Smooth muscle cell (in vitro differentiated cells): ENCODE measurements around the gene CREB5. TPM values are rescaled to one million over a fixed set of nuclear protein-coding genes. Genes with fewer than 3 reads are reported as not detected.

ENCODE experiments used
- DNase-seq: peaks from one replicate; lab custom pipeline; 2025; ENCODE audit not compliant: unreplicated experiment; lab: John Stamatoyannopoulos, UW
- H2AFZ ChIP-seq: fragments of 200-600 bp; sonication (generic); 2 replicates; pipeline ENCODE4 v1.6.0; 2016; ENCODE audit warnings: antibody characterized with exemption, low read depth, mild to moderate bottlenecking
- H3F3A ChIP-seq: fragments of 200-600 bp; sonication (generic); 2 replicates; pipeline ENCODE4 v1.6.0; 2017; ENCODE audit warnings: antibody characterized with exemption, low read depth
- H3K27ac ChIP-seq: fragments of 200-600 bp; sonication (generic); 2 replicates; pipeline ENCODE4 v1.5.1; 2016; ENCODE audit warnings: low read depth, mild to moderate bottlenecking
- H3K27me3 ChIP-seq: fragments of 200-600 bp; sonication (generic); 2 replicates; pipeline ENCODE4 v1.6.1; 2016; ENCODE audit warnings: low read depth, mild to moderate bottlenecking
- H3K36me3 ChIP-seq: fragments of 200-600 bp; sonication (generic); 2 replicates; pipeline ENCODE4 v1.5.1; 2016; ENCODE audit warnings: low read depth
- H3K4me1 ChIP-seq: fragments of 200-600 bp; sonication (generic); 2 replicates; pipeline ENCODE4 v1.5.1; 2016; ENCODE audit warnings: low read depth
- H3K4me2 ChIP-seq: fragments of 200-600 bp; sonication (generic); 2 replicates; pipeline ENCODE4 v1.6.0; 2016; ENCODE audit warnings: mild to moderate bottlenecking
- H3K4me3 ChIP-seq: fragments of 200-600 bp; sonication (generic); 2 replicates; pipeline ENCODE4 v1.5.1; 2016; ENCODE audit warnings: mild to moderate bottlenecking
- H3K79me2 ChIP-seq: fragments of 200-600 bp; sonication (generic); 2 replicates; pipeline ENCODE4 v1.6.0; 2016; ENCODE audit warnings: low read depth, mild to moderate bottlenecking
- H3K9ac ChIP-seq: fragments of 200-600 bp; sonication (generic); 2 replicates; pipeline ENCODE4 v1.6.0; 2016; ENCODE audit warnings: low read depth
- H3K9me3 ChIP-seq: fragments of 200-600 bp; sonication (generic); replicated peaks from 2 replicates; pipeline ENCODE4 v1.5.1; 2016; ENCODE audit warnings: low read depth
- H4K20me1 ChIP-seq: fragments of 200-600 bp; sonication (generic); 2 replicates; pipeline ENCODE4 v1.6.0; 2016; ENCODE audit warnings: low read depth
- WGBS: methylation state at CpG from one replicate; pipeline ENCODE4 v1.1.7; 2016; ENCODE audit warnings: low lambda C conversion rate; 5-methylcytosine and 5-hydroxymethylcytosine counted together
- polyA plus RNA-seq: library from polyadenylated mRNA; unstranded; fragments of >200 nt; fragmentation: Nextera tagmentation; extraction: Ambion mirVana; gene quantifications from 2 replicates; pipeline ENCODE4 v1.2.1, GENCODE V29; 2016
- total RNA-seq: library from RNA; depleted of rRNA; stranded (reverse); fragments of >200 nt; gene quantifications from 2 replicates; pipeline ENCODE4 v1.2.3, GENCODE V29; 2014
- TF ChIP-seq, protein P1 (sequence below): fragments of 200-600 bp; sonication (generic); IDR thresholded peaks from 2 replicates; pipeline ENCODE4 v1.5.1; 2017; ENCODE audit warnings: borderline replicate concordance, mild to moderate bottlenecking, antibody characterized with exemption; ENCODE audit not compliant: insufficient read depth, poor library complexity, severe bottlenecking

CREB5 gene
- total and polyA plus RNA-seq, 2 experiments from 2014 or later, result 6.2 to 18.2 TPM

DNA sequence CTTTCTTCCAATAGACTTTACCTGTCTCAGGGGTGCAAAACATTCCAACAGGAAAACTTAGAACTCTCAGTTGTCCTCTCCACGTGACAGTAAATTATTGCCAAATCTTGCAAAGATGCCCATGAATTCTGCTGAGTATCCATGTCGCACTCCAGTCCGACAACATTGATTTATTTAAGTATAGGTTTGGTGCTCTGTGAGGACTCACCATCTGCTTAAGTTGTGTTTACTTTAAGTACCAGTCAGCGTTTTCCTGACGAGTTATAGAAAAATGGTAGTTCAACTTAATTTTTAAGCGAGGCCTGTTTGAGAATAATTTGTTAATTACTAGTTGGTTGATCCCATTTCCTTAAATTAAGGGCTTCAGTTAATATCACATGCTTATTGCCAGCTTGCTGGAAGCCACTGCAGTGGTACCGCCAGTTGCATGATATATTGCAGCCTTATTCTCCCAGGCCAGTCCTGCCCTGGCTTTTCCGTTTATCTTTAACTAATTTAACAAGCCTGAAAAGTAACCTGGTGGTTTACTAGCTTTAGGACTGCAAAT is 27.8 kb downstream of the CREB5 start:
- no peak overlapping the region for H3K4me3 ChIP-seq
- TF ChIP-seq, protein P1, sequence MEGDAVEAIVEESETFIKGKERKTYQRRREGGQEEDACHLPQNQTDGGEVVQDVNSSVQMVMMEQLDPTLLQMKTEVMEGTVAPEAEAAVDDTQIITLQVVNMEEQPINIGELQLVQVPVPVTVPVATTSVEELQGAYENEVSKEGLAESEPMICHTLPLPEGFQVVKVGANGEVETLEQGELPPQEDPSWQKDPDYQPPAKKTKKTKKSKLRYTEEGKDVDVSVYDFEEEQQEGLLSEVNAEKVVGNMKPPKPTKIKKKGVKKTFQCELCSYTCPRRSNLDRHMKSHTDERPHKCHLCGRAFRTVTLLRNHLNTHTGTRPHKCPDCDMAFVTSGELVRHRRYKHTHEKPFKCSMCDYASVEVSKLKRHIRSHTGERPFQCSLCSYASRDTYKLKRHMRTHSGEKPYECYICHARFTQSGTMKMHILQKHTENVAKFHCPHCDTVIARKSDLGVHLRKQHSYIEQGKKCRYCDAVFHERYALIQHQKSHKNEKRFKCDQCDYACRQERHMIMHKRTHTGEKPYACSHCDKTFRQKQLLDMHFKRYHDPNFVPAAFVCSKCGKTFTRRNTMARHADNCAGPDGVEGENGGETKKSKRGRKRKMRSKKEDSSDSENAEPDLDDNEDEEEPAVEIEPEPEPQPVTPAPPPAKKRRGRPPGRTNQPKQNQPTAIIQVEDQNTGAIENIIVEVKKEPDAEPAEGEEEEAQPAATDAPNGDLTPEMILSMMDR, result no peak
- 69% methylated on average over 8 of the region's 8 CpGs for WGBS

DNA sequence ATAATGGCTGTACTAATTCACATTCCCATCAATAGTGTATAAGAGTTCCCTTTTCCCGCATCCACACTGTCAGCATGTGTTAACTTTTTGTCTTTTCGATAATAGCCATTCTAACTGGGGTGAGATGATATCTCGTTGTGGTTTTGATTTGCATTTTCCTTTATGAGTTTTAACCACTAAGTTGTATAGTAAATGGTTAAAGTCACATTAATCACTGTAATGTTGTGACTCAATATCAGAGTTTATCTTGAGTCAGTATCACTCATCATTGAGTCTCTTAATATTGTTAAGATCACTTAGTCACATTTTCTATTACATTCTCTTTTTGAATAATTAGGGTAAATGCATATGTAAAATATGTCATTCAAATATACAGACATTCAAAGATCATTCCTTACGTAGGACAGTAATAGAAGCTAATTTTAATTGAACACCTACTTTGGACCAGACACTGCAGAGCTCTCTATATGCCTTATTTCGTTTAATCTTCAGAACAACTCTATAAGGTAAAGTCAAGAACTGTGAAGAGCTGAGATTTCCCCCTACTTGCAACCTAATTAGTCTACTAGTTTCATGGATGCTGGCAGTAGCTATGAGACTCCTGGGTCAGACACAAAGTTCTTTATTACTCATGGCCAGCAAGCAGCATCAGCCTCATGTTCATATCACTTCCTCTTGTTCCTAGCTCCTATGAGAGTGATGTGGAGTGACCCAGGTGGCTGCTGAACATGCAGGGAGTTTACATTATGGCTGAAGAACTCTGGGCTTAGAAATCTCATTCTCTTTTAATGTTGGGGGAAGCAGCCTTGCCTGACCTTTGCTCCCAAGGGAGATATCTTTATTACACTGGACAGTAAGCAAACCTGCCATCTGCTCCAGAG is 30.5 kb downstream of the CREB5 start:
- Histone ChIP-seq H3K4me3 (no peak overlapping the region), H3K4me1 (no peaks in the 10 kb centered on the region), H3K27me3 (peaks cover 14% of the 10 kb centered on the region), H3K4me2 (no peak overlapping the region), H3K79me2 (no peaks in the 10 kb centered on the region), H3F3A (no peaks in the 10 kb centered on the region), H3K9me3 (no peaks in the 10 kb centered on the region), H2AFZ (no peak overlapping the region), H4K20me1 (no peaks in the 10 kb centered on the region), H3K9ac (no peak overlapping the region), H3K36me3 (no peaks in the 10 kb centered on the region), H3K27ac (no peak overlapping the region)
- no peak for DNase-seq
- TF ChIP-seq, protein P1, result no peak
- 93% methylated on average over 5 of the region's 5 CpGs for WGBS

More for the DNA sequence above, 27.8 kb downstream of the CREB5 start:
- Histone ChIP-seq H3K4me2 (no peak overlapping the region), H3K9ac (no peak overlapping the region), H3K79me2 (no peaks in the 10 kb centered on the region), H3K4me1 (no peaks in the 10 kb centered on the region), H2AFZ (no peak overlapping the region), H3K27me3 (peaks cover 16% of the 10 kb centered on the region), H3K9me3 (no peaks in the 10 kb centered on the region), H3K36me3 (no peaks in the 10 kb centered on the region), H4K20me1 (no peaks in the 10 kb centered on the region), H3F3A (no peaks in the 10 kb centered on the region), H3K27ac (no peak overlapping the region)
- DNase-seq, result no peak

DNA sequence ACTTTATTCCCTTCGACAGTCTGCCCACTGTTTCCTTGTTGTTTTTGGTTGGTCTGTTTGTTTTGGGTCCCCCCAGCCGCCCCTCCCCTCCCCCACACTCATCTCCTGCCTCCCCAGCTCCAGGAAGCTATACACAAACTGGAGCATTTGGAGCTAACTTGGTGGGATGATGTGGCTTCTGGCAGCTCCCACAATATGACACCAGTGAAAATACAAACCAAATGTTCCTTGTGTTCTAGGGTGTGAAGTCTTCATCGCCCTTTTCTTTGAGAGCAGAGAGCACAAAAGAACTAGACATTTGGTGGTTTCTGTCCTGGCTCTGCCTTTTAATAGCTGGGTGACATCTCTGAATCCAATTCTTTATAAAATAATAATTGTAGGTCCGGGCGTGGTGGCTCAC is 33.8 kb downstream of the CREB5 start:
- no peaks in the 10 kb centered on the region for H3K4me1 ChIP-seq
- TF ChIP-seq, protein P1, result no peak
- no peaks in the 10 kb centered on the region for H3F3A ChIP-seq
- 88% methylated on average over 5 of the region's 5 CpGs for WGBS
- H2AFZ ChIP-seq, result no peak overlapping the region
- H3K27ac ChIP-seq, result no peak overlapping the region
- no peaks in the 10 kb centered on the region for H4K20me1 ChIP-seq
- no peaks in the 10 kb centered on the region for H3K9me3 ChIP-seq
- no peaks in the 10 kb centered on the region for H3K36me3 ChIP-seq
- H3K4me2 ChIP-seq, result no peak overlapping the region
- no peak overlapping the region for H3K4me3 ChIP-seq
- H3K79me2 ChIP-seq, result no peaks in the 10 kb centered on the region
- no peak overlapping the region for H3K9ac ChIP-seq
- H3K27me3 ChIP-seq, result no peaks in the 10 kb centered on the region
- no peak for DNase-seq

GRCh38 chr7:28447071-28447470 is 34.8 kb downstream of the CREB5 start:
- Histone ChIP-seq H3F3A (no peaks in the 10 kb centered on the region), H3K27ac (no peak overlapping the region), H3K79me2 (no peaks in the 10 kb centered on the region), H3K36me3 (no peaks in the 10 kb centered on the region), H3K9me3 (no peaks in the 10 kb centered on the region), H3K9ac (no peak overlapping the region), H4K20me1 (no peaks in the 10 kb centered on the region), H3K4me2 (no peak overlapping the region), H3K27me3 (no peaks in the 10 kb centered on the region), H3K4me3 (no peak overlapping the region), H3K4me1 (peaks cover under 1% of the 10 kb centered on the region), H2AFZ (no peak overlapping the region)
- TF ChIP-seq, protein P1, result no peak
- DNase-seq, result no peak
- 96% methylated on average over 5 of the region's 5 CpGs for WGBS
